ENCODE data around the gene LMF2. TPM values are rescaled to one million over a fixed set of nuclear protein-coding genes. Genes with fewer than 3 reads are reported as not detected.
A peak's percentile ranks its signal among the peaks of the same experiment; 100 is the strongest.

Gene LMF2
- polyA plus RNA-seq, 3 donors, result 15.0 to 145 (median 16.6) TPM

GRCh38 chr22:50517495-50518260 lies 10.2 kb upstream of the LMF2 start:
- H3K4me1 Mint-ChIP-seq, result no peaks in the 10 kb centered on the region
- Histone ChIP-seq H3K4me3 (replicated peaks in 1 of 3; ENCODE audit: low read depth in 2 of 3, low read length in 3 of 3) (no peak overlapping the region), H3K36me3 (replicated peaks in 1 of 2; ENCODE audit: control insufficient read depth in 1 of 2, insufficient read depth in 2 of 2, low read length in 2 of 2) (peaks cover 41 to 66% of the 10 kb centered on the region in 2 donors), H3K4me2 (replicated peaks; ENCODE audit: extremely low read depth, low read length, poor library complexity, severe bottlenecking) (no peak overlapping the region), H3K79me2 (ENCODE audit: insufficient read depth, low read length) (peaks cover 44% of the 10 kb centered on the region), H3K9ac (ENCODE audit: insufficient read depth, low read length, poor library complexity, severe bottlenecking) (no peak overlapping the region), H3K4me1 (ENCODE audit: control insufficient read depth in 1 of 2, insufficient read depth in 2 of 2, low read length in 2 of 2) (no peaks in the 10 kb centered on the region), H3K9me3 (replicated peaks in 1 of 2; ENCODE audit: control insufficient read depth in 1 of 2, insufficient read depth in 1 of 2, low read length in 2 of 2) (no peaks in the 10 kb centered on the region), H3K27me3 (ENCODE audit: control insufficient read depth in 2 of 2, insufficient read depth in 2 of 2, low read length in 2 of 2) (no peaks in the 10 kb centered on the region), H2AFZ (ENCODE audit: insufficient read depth, low read depth, low read length, poor library complexity, severe bottlenecking) (no peak overlapping the region), H4K20me1 (ENCODE audit: insufficient read depth, low read length) (peaks cover 22% of the 10 kb centered on the region), H3K27ac (ENCODE audit: low read depth in 1 of 2, low read length in 2 of 2) (no peak overlapping the region)
- peaks cover 21 to 63% of the 10 kb centered on the region in 2 donors for H3K36me3 Mint-ChIP-seq
- DNase-seq, result no peak
- peaks cover 0 to 2% (median 0%) of the 10 kb centered on the region in 3 donors for H3K27me3 Mint-ChIP-seq (ENCODE audit: low read depth in 3 of 3)
- H3K4me3 Mint-ChIP-seq, result no peak overlapping the region
- peak overlapping the region in 2 of 7 donors; percentile 33 to 35 for H3K27ac Mint-ChIP-seq
- intact Hi-C loops (cut with micrococcal nuclease), result no loop called here
- peaks cover 0 to 1% (median 0%) of the 10 kb centered on the region in 7 donors for H3K9me3 Mint-ChIP-seq
- 92% methylated on average over 20 of the region's 20 CpGs for WGBS (ENCODE audit: insufficient coverage)
- TF ChIP-seq CTCF (IDR thresholded peaks at IDR 0.05), result no peak

GRCh38 chr22:50516891-50517290 lies 9.4 kb upstream of the LMF2 start:
- no peak overlapping the region for H2AFZ ChIP-seq (ENCODE audit: insufficient read depth, low read depth, low read length, poor library complexity, severe bottlenecking)
- H3K4me3 ChIP-seq (replicated peaks in 1 of 3; ENCODE audit: low read depth in 2 of 3, low read length in 3 of 3), result no peak overlapping the region
- Mint-ChIP-seq H3K4me3 (no peak overlapping the region), H3K27me3 (ENCODE audit: low read depth in 3 of 3) (peaks cover 0 to 2% (median 0%) of the 10 kb centered on the region in 3 donors), H3K36me3 (peaks cover 22 to 60% of the 10 kb centered on the region in 2 donors), H3K27ac (peak overlapping the region in 1 of 7 donors; percentile 76), H3K9me3 (peaks cover 0 to 1% (median 0%) of the 10 kb centered on the region in 7 donors), H3K4me1 (no peaks in the 10 kb centered on the region)
- H4K20me1 ChIP-seq (ENCODE audit: insufficient read depth, low read length), result peaks cover 14% of the 10 kb centered on the region
- H3K27me3 ChIP-seq (ENCODE audit: control insufficient read depth in 2 of 2, insufficient read depth in 2 of 2, low read length in 2 of 2), result no peaks in the 10 kb centered on the region
- no peak overlapping the region for H3K4me2 ChIP-seq (replicated peaks; ENCODE audit: extremely low read depth, low read length, poor library complexity, severe bottlenecking)
- no peaks in the 10 kb centered on the region for H3K9me3 ChIP-seq (replicated peaks in 1 of 2; ENCODE audit: control insufficient read depth in 1 of 2, insufficient read depth in 1 of 2, low read length in 2 of 2)
- peaks cover 37 to 58% of the 10 kb centered on the region in 2 donors for H3K36me3 ChIP-seq (replicated peaks in 1 of 2; ENCODE audit: control insufficient read depth in 1 of 2, insufficient read depth in 2 of 2, low read length in 2 of 2)
- no peak for DNase-seq
- no peaks in the 10 kb centered on the region for H3K4me1 ChIP-seq (ENCODE audit: control insufficient read depth in 1 of 2, insufficient read depth in 2 of 2, low read length in 2 of 2)
- 97% methylated on average over 14 of the region's 16 CpGs for WGBS (ENCODE audit: insufficient coverage)
- peaks cover 52% of the 10 kb centered on the region for H3K79me2 ChIP-seq (ENCODE audit: insufficient read depth, low read length)
- H3K9ac ChIP-seq (ENCODE audit: insufficient read depth, low read length, poor library complexity, severe bottlenecking), result no peak overlapping the region
- no peak for TF ChIP-seq CTCF (IDR thresholded peaks at IDR 0.05)
- H3K27ac ChIP-seq (ENCODE audit: low read depth in 1 of 2, low read length in 2 of 2), result no peak overlapping the region
- intact Hi-C loops (cut with micrococcal nuclease), result no loop called here
